ENCODE data around the gene DNMT3A. TPM values are rescaled to one million over a fixed set of nuclear protein-coding genes. Genes with fewer than 3 reads are reported as not detected.

The DNMT3A gene
- total RNA-seq, 1 donor, result 18.5 TPM

DNA sequence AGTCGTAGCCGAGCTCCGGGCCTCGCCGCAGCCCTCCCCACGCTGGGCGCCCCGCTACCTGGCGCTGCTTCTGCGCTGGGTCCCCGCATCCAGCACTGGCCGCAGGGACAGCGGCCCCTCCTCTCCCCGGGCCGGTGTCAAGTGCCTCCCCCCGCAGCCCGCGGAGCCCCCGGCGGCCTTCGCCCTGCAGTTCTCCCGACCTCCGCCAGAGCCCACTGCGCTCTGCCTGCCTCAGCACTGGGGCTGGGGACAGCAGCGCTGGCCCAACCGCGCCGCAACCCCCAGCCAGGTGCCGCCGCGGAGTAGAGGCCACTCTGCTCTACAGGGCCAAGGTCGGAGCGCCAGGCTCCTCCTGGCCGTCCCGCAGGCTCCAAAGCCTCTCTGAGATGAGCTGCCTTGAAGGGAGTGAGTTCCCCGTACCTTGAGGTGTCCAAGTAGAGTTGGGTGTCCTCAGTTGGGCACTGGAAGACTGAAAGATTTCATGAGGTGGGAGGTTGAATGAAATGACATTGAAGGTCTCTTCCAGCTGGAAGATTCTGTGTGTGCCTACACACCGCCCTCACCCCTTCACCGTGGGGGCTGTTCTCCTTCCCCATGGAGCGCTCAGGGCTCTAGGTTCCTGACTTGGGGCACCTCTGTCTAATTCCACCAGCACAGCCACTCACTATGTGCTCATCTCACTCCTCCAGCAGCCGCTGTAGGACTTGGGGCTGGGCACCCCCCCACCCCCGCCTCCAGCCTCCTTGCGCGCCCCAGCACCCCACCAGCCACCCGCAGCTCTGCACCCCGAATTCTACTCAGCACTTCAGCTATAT, 854 bp upstream of the DNMT3A start:
- Histone ChIP-seq H3K4me1 (ENCODE audit: insufficient read depth, low read length) (peaks cover 15% of the 10 kb centered on the region), H3K27me3 (ENCODE audit: insufficient read depth, low read length) (no peaks in the 10 kb centered on the region), H3K4me3 (ENCODE audit: low read length) (peak overlapping the region; percentile 57), H3K9me3 (ENCODE audit: low read depth, low read length) (no peaks in the 10 kb centered on the region)

DNA sequence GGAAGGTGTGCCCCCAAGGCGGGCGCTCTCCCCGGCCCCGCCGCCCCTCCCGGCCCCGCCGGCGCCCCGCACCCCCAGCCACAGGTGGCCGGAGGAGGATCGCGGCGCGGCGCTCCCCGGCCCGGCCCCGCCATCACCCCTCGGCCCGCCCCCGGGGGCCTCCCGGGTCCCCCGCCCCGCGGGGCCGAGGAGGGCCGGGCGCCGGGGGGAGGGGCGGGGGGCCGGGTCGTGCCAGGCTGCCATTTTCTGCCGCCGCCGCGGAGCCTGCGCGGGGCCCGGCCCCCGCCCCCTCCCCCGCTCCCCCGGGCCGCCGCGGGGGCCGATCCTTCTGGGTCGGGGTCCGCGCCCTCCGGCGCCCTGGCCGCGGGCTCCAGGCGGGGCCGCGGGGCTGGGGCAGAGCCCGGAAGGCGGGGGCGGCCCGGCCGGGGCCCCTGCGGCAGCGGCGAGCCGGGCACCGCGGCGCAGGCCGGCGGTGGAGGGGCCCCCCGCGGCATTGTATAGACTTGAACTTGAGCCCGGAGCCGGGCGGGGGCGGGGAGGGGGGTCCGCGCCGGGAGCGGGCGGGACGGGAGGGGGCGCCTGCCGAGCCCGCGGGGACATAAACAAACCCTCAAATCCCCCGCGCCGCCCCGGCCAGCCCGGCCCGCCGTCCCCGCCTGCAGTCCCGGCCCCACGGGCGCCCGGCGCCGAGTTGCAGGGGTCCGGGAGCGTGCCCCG, 556 bp downstream of the DNMT3A start:
- no peaks in the 10 kb centered on the region for H3K27me3 ChIP-seq (ENCODE audit: insufficient read depth, low read length)
- H3K4me1 ChIP-seq (ENCODE audit: insufficient read depth, low read length), result peaks cover 26% of the 10 kb centered on the region
- peak overlapping the region; percentile 31 for H3K4me3 ChIP-seq (ENCODE audit: low read length)
- H3K9me3 ChIP-seq (ENCODE audit: low read depth, low read length), result no peaks in the 10 kb centered on the region

DNA sequence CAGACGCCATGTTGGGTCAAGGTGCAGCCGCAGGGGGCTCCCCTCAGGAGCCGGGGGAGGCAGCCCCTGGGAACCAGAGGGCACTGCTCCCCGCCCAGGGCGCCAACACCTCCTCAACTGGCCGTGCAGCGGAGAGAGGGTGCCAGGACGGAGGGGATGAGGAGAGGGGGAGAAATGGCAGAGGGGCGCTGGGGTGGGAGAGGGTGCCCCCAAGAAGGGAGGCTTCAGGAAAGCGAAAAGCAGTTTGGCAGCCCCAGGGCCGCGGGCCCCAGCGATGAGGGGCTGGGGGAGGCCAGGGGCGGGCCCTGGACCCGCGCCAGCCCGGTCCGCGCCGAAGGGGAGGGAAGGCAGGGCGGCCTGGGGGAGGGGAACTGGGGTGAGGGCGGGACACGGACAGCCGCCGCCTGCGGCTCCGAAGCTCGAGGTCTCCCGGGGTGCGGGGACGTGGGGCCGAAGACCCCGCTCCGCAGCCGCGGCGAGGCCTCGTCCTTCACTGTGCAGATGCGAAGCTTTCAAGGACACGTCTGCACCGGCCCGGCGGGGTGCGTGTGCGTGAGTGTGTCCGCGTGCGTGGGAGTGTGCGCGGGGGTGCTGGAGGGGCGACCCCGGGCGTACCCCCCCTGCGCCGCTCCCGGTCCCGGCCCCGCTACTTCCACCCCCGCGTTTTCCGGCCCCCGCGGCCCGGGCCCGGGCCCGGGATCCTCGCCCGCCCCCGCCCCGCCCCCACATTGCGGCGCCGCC, 1.4 kb downstream of the DNMT3A start:
- peak overlapping the region; percentile 28 for H3K4me3 ChIP-seq (ENCODE audit: low read length)
- H3K4me1 ChIP-seq (ENCODE audit: insufficient read depth, low read length), result peaks cover 34% of the 10 kb centered on the region
- no peaks in the 10 kb centered on the region for H3K27me3 ChIP-seq (ENCODE audit: insufficient read depth, low read length)
- H3K9me3 ChIP-seq (ENCODE audit: low read depth, low read length), result no peaks in the 10 kb centered on the region

DNA sequence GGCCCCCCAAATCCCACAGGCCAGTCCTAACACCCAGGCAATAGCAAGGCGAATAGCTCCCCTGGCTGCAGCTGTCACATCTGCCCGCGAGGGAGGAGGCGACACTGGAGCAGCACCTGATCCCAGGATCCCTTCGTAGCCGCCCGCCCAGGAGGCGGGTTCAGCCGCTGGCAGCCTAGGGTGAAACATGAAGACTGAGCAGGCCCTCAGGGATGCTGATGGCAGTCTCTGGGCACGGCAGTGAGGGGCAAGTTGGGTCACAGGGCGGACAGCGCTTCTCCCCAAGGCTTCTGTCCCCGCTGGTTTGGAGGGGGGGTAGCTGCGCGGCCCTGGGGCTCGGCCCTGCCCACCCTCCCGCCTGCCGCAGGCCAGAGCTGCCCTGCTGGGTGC, 1.9 kb downstream of the DNMT3A start:
- no peaks in the 10 kb centered on the region for H3K27me3 ChIP-seq (ENCODE audit: insufficient read depth, low read length)
- peaks cover 38% of the 10 kb centered on the region for H3K4me1 ChIP-seq (ENCODE audit: insufficient read depth, low read length)
- H3K9me3 ChIP-seq (ENCODE audit: low read depth, low read length), result no peaks in the 10 kb centered on the region
- H3K4me3 ChIP-seq (ENCODE audit: low read length), result no peak overlapping the region

DNA sequence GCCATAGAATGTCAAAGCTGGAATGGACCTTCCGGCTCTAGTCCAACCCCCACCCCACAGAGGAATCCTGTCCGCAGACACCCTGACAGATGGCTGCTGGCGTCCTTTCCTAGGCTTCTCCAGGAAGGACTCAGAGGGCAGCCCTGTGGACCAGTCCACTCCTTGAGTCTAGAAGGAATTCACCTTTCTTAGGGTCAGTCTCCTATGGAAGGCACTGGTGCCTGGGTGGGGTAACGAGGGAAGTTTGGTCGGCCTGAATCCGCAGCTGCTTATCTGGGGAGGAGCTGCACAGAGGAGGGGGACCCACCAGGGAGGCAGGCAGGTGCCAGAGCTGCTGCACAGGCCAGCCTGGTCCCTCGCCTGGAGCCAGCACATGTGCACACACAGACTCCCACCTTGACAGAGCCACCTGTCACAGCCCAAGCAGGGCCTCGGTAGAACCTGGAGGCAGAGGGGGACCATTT, 2.5 kb downstream of the DNMT3A start:
- no peak overlapping the region for H3K4me3 ChIP-seq (ENCODE audit: low read length)
- H3K4me1 ChIP-seq (ENCODE audit: insufficient read depth, low read length), result peaks cover 43% of the 10 kb centered on the region
- no peaks in the 10 kb centered on the region for H3K9me3 ChIP-seq (ENCODE audit: low read depth, low read length)
- no peaks in the 10 kb centered on the region for H3K27me3 ChIP-seq (ENCODE audit: insufficient read depth, low read length)

DNA sequence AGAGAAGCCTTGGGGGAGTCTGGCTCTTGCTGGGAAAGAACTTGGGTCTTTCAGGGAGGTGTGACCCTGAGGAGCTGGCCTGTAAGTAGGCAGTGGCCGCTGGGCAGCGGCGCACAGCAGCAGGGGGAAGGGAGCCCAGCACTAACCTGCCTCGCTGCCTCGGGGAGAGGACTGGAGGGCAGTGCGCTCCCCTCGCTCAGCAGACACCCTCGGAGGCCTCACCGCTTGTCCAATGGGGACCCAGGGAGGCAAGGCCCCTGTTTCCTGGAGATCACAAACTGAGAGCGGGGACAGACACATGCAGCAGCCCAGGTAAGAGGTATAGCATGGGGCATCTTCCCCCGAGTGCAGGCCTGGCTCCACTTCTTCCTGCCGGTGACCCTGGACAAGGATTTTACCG, 3.3 kb downstream of the DNMT3A start:
- Histone ChIP-seq H3K4me1 (ENCODE audit: insufficient read depth, low read length) (peaks cover 50% of the 10 kb centered on the region), H3K27me3 (ENCODE audit: insufficient read depth, low read length) (no peaks in the 10 kb centered on the region), H3K4me3 (ENCODE audit: low read length) (no peak overlapping the region), H3K9me3 (ENCODE audit: low read depth, low read length) (no peaks in the 10 kb centered on the region)

DNA sequence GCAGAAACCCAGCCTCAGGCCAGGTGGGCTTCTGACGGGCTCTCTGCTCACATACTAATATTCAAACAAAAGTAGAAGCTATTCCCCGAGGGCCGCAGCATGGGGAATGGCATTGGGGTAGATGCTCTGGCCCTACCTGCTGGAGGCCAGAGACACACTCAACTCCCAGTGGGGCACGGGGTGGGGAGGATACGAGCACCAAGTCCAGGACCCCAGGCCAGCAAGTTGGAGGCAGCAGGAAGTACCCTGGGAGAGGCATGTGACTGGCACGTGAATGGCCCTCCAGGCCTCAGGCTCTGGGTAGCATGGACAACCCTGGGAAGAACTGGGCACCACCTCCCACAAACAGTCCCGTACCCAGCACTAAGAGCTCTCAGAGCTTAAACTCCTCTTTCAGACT, 3.8 kb downstream of the DNMT3A start:
- Histone ChIP-seq H3K4me1 (ENCODE audit: insufficient read depth, low read length) (peaks cover 50% of the 10 kb centered on the region), H3K27me3 (ENCODE audit: insufficient read depth, low read length) (no peaks in the 10 kb centered on the region), H3K9me3 (ENCODE audit: low read depth, low read length) (no peaks in the 10 kb centered on the region), H3K4me3 (ENCODE audit: low read length) (no peak overlapping the region)

DNA sequence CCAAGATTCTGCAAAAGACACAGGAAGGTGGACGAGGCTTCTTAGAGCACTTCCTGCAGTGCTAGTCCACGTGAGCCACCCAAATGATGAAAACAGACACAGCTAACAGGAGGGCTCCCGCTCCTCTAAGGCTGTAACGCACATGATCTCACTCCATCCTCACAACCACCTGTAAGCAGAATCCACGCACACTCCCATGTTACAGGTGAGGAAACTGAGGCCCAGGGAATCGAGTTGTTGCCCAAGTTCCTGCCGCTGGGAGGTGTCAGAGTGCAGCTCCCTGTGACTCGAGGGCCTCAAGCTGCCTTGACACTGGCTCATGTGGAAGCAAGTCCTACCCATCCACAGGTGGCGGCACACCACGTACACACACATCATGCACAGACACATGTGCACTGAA, 4.4 kb downstream of the DNMT3A start:
- H3K4me1 ChIP-seq (ENCODE audit: insufficient read depth, low read length), result peaks cover 45% of the 10 kb centered on the region

DNA sequence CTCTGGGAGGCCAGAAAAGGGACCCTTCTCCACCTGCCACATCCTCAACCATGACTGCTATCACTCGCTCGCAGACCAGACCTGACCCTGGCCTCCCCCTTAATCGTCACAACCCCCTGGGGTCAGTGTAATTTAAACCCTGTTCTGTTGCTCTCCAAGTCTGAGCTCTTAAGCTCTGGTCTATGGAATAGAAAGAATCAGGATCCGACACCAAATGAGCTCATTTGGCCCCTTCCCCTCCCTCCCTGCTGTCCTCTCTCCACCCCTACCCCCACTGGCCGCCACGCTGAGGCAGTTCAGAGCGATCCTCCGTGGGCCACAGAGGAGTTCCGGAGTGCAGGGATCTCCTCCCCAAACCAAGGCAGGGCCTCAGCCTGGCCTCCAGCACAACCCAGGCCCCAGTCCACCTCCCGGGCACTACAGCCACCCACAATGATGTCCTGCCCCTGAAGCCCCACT, 5.3 kb downstream of the DNMT3A start:
- no peak overlapping the region for H3K4me3 ChIP-seq (ENCODE audit: low read length)
- H3K27me3 ChIP-seq (ENCODE audit: insufficient read depth, low read length), result no peaks in the 10 kb centered on the region
- H3K9me3 ChIP-seq (ENCODE audit: low read depth, low read length), result no peaks in the 10 kb centered on the region
- peaks cover 45% of the 10 kb centered on the region for H3K4me1 ChIP-seq (ENCODE audit: insufficient read depth, low read length)

More for the DNA sequence above, 4.4 kb downstream of the DNMT3A start:
- Histone ChIP-seq H3K9me3 (ENCODE audit: low read depth, low read length) (no peaks in the 10 kb centered on the region), H3K27me3 (ENCODE audit: insufficient read depth, low read length) (no peaks in the 10 kb centered on the region), H3K4me3 (ENCODE audit: low read length) (no peak overlapping the region)

DNA sequence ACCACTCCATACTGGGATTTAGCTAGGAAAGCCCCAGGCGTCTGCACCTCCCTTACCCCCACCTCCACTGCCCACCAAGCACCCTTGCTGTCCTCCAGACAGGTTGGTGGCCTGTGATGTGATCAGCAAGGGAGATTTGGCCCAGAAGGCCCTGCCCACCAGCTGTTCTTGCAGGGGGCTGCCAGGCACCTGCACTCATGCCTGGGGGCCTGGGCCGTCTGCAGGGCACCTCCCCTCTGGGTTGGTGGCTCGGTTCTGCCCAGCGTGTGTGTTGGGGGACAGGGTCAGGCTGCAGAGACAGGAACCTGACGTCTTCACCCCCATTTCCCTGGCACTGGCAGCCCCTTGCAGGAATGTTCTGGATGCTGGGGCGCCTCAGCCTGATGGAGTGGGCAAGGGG, 5.8 kb downstream of the DNMT3A start:
- Histone ChIP-seq H3K27me3 (ENCODE audit: insufficient read depth, low read length) (no peaks in the 10 kb centered on the region), H3K4me1 (ENCODE audit: insufficient read depth, low read length) (peaks cover 45% of the 10 kb centered on the region), H3K9me3 (ENCODE audit: low read depth, low read length) (no peaks in the 10 kb centered on the region), H3K4me3 (ENCODE audit: low read length) (no peak overlapping the region)

DNA sequence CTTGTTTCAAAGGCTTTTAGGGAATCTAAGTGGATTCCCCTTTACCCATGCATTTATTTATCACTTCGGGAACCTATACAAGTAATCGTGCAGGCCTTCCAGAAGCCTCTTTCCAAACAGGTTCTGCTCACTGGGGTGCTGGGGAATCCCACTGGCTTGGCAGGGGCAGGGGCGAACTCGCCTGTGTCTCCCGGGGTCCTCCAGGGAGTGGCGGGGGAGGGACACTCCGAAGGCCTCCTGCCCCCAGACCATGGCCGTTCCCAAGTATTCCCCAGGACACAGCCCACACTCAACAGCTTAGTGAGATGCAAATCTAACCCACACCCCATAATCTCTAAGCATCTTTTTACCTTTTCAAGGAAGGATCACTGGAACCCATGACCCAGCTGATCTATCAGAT, 6.5 kb downstream of the DNMT3A start:
- no peaks in the 10 kb centered on the region for H3K9me3 ChIP-seq (ENCODE audit: low read depth, low read length)
- H3K4me3 ChIP-seq (ENCODE audit: low read length), result no peak overlapping the region
- H3K4me1 ChIP-seq (ENCODE audit: insufficient read depth, low read length), result peaks cover 44% of the 10 kb centered on the region
- no peaks in the 10 kb centered on the region for H3K27me3 ChIP-seq (ENCODE audit: insufficient read depth, low read length)

DNA sequence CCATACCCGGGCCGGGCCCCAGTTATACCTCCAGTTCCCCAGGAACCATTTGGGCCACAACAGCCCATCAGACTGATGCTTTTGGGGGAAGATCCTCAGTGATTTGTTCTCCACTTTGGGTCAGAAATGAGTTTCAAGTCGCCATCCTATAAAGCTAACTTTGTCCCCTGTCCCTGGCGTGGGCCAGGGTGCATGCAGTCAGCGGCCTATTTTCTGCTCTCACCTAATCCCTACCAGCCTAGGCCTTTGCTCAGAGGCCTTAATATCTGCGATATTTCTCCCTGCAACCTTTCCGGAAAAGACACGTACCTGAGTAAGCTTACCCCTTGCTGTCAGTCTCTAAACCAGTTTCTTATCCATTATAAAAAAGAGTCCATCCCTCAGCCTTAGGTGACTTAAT, 7.2 kb downstream of the DNMT3A start:
- Histone ChIP-seq H3K9me3 (ENCODE audit: low read depth, low read length) (no peaks in the 10 kb centered on the region), H3K4me1 (ENCODE audit: insufficient read depth, low read length) (peaks cover 38% of the 10 kb centered on the region), H3K4me3 (ENCODE audit: low read length) (no peak overlapping the region), H3K27me3 (ENCODE audit: insufficient read depth, low read length) (no peaks in the 10 kb centered on the region)

DNA sequence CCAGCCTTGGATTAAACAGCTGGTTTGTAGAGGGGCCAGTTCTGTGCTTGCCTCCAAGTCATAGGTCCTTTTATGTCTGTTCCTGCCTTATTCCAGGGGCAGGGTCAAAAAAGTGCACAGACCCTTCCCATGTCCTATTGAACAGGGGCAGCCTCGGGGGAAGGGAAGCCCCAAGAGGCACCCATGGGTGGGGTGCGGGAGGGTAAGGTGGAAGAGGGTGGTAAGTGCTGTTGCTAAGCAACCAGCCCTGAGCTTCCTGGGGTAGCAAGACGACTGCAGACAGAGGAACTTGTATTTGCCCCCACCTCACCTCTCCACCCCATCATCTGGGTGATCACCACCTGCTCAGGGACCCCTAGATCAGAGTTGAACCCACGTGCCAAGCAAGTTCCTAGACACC, 7.7 kb downstream of the DNMT3A start:
- Histone ChIP-seq H3K4me3 (ENCODE audit: low read length) (no peak overlapping the region), H3K9me3 (ENCODE audit: low read depth, low read length) (no peaks in the 10 kb centered on the region), H3K4me1 (ENCODE audit: insufficient read depth, low read length) (peaks cover 38% of the 10 kb centered on the region), H3K27me3 (ENCODE audit: insufficient read depth, low read length) (no peaks in the 10 kb centered on the region)

DNA sequence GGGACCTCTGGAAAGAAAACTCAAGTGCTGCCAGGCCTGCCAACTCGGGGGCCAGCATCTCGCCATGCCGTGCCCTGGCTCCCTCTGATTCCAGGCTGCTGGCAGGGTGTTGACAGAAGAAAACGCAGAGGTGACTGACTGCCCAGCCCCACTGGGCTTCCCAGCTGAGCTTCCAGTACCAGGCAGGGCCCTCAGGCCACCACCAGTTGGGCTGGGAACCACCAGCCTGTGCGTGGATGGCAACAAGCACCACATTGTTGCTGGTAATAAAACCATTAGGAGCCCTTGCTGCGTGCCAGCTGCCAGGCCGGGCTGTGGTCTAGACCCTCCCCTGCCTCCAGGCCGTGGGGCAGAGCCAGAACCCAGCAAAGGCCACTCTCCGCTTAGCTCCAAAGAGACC, 9.2 kb downstream of the DNMT3A start:
- no peaks in the 10 kb centered on the region for H3K9me3 ChIP-seq (ENCODE audit: low read depth, low read length)
- no peaks in the 10 kb centered on the region for H3K27me3 ChIP-seq (ENCODE audit: insufficient read depth, low read length)
- H3K4me3 ChIP-seq (ENCODE audit: low read length), result no peak overlapping the region
- H3K4me1 ChIP-seq (ENCODE audit: insufficient read depth, low read length), result peaks cover 35% of the 10 kb centered on the region
